HCEC 1CT (cell line): ENCODE results near the gene IL21R.
"Not testable (repeated sequence)": the region's sequence is repeated elsewhere in the genome, so short reads cannot be mapped to it uniquely, and the experiment has no call there.

ENCODE experiments used
- DNase-seq: peaks from one replicate; pipeline ENCODE4 v3.0.0-alpha.2; 2017

Gene IL21R

DNA sequence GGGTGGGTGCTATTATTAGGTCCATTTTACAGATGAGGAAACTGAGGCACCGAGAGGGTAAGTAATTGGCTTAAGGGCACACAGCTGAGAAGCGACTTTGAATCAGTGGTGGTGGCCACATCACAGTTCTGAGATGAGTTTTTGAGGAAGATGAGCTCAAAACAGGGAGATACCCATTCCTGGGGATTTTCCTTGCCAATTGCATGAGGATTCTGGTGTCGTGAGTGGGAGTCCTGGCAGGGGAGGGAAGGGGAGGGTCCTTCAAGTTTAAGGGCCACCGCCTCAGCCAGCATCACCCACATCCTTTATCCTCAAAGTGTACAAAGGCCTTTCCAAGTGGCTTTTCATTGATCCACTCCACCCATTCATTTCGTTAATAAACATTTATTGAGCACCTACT, 45.3 kb downstream of the IL21R start:
- no peak for DNase-seq

DNA sequence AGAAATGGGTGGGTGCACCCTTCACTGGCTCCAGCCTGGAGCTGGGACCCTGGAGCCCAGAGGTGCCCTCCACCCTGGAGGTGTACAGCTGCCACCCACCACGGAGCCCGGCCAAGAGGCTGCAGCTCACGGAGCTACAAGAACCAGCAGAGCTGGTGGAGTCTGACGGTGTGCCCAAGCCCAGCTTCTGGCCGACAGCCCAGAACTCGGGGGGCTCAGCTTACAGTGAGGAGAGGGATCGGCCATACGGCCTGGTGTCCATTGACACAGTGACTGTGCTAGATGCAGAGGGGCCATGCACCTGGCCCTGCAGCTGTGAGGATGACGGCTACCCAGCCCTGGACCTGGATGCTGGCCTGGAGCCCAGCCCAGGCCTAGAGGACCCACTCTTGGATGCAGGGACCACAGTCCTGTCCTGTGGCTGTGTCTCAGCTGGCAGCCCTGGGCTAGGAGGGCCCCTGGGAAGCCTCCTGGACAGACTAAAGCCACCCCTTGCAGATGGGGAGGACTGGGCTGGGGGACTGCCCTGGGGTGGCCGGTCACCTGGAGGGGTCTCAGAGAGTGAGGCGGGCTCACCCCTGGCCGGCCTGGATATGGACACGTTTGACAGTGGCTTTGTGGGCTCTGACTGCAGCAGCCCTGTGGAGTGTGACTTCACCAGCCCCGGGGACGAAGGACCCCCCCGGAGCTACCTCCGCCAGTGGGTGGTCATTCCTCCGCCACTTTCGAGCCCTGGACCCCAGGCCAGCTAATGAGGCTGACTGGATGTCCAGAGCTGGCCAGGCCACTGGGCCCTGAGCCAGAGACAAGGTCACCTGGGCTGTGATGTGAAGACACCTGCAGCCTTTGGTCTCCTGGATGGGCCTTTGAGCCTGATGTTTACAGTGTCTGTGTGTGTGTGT, 46.8 kb downstream of the IL21R start:
- DNase-seq: no peak

DNA sequence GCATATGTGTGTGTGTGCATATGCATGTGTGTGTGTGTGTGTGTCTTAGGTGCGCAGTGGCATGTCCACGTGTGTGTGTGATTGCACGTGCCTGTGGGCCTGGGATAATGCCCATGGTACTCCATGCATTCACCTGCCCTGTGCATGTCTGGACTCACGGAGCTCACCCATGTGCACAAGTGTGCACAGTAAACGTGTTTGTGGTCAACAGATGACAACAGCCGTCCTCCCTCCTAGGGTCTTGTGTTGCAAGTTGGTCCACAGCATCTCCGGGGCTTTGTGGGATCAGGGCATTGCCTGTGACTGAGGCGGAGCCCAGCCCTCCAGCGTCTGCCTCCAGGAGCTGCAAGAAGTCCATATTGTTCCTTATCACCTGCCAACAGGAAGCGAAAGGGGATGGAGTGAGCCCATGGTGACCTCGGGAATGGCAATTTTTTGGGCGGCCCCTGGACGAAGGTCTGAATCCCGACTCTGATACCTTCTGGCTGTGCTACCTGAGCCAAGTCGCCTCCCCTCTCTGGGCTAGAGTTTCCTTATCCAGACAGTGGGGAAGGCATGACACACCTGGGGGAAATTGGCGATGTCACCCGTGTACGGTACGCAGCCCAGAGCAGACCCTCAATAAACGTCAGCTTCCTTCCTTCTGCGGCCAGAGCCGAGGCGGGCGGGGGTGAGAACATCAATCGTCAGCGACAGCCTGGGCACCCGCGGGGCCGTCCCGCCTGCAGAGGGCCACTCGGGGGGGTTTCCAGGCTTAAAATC, 47.6 kb downstream of the IL21R start:
- DNase-seq: no peak

DNA sequence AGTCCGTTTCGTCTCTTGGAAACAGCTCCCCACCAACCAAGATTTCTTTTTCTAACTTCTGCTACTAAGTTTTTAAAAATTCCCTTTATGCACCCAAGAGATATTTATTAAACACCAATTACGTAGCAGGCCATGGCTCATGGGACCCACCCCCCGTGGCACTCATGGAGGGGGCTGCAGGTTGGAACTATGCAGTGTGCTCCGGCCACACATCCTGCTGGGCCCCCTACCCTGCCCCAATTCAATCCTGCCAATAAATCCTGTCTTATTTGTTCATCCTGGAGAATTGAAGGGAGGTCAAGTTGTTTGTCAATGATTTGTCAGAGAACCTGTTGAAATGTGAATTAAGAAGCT, 48.2 kb downstream of the IL21R start:
- no peak for DNase-seq

DNA sequence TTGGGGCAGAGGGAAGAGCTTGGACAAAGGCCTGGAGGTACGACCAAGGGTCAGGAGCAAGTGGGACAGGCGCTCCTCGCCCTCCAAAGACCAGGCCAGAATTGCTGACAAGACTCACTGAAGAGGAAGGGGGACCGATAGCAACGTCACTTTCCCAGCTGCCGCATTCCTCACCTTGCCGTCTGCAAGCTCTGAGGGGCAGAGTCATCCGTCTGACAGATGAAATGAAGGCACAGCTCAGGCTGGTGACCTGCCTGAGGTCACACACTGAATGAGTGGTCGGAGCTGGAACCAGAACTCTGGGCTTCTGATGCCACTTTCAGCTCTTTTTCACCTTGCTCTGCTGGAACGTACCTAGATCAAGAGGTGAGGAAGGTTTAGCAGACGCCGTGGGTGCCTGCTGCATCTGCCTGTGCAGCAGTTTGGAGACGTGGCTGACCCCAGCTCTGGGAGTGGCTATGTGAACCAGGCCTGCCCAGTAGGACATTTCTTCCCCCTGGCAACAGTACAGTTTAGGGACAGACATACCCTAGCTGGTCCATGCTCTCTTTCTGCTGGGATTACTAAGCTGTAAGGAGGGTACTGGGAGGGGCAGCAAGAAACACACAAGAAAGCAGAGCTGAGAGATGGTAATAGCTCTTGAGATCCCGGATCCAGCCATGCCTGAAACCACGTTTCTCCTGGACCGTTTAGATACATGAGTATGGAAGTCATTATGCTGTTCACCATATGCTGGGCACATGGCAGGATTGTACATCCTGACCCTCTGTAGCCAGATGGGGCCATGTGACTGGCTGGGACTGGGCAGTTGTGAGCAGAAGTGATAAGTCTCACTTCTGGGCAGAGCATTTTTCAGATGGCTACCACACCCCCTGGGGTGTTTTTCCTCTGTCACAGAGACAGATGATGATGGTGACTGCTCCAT, 50.9 kb downstream of the IL21R start:
- DNase-seq: no peak

DNA sequence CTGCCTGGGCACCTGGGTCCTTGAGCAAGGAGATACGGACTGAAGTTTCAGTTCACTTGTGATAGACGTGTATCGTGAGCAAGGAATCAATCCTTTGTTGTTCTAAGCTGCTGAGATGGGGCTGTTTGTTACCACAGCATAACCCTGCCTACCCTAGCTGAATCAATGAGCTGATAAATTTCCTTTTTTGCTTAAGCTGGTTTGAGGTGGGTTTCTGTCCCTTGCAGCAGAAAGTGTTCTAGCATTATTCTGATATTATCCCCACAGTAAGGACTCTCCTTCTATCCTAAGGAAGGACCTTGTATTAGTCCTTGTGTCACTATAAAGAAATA, 51.5 kb downstream of the IL21R start:
- no peak for DNase-seq

DNA sequence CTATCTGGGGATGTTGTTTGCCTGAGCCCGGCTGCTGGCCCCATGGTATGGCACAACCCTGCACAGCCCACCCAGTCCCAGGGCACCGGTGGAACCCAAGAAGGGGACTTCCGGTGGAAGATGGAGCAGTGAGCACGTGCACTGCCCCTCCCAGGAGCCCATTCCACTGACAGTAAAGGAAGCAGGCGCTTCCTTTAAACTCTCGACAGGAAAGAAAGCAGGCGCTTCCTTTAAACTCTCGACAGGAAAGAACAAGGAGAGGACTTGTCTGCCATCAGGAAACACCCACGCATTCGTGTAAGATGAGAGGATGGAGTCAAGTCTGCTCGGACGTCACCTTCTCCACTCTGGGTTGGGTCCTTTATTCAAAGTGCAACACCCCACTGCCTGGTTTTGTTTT, 53.7 kb downstream of the IL21R start:
- no peak for DNase-seq

- DNase-seq: not testable (repeated sequence)
These were observed 55.6 kb downstream of the IL21R start for GRCh38 chr16:27457605-27457900.

GRCh38 chr16:27458258-27458657, 56.3 kb downstream of the IL21R start:
- DNase-seq: no peak

GRCh38 chr16:27458987-27459688, 57.2 kb downstream of the IL21R start:
- no peak for DNase-seq

- no peak for DNase-seq
These were observed 58.2 kb downstream of the IL21R start for GRCh38 chr16:27460213-27460612.

DNA sequence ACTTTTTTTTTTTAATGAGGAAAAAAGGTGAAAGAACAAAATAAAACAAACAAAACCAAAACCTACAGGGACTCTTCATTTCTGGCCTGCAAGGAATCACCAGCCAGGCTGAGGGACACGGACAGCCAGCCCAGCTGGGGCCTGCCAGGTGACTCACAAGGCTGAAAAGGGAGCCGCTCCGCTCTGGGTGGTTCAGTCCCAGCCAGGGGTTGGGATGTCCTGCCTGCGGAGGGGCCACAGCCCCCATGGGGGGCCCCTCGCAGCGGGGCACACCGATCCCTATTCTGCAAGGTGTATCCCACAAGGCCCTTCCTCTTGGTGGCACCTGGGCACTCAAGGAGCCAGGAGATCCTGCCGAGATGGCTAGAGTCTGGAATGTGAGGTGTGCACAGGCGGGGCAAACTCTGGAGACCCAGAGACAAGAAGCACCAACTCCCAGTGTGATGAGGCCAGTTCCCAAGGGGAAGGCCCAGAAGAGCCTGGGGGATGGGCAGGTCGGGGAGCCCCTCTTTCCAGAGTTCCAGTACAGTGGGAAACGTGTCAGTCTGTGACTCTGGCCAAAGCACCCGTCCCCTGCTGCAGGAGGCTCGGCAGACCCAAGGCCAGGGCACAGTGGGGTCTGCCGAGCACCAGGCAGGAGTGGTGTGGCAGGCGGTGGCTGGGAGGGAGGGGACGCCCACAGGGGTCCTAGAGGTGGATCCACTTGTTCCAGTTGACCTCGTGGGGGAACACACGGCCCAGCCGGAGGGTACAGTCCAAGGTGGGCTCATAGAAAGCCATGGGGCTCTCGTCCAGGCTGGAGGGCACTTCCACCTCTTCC, 58.9 kb downstream of the IL21R start:
- no peak for DNase-seq

- no peak for DNase-seq
These were observed 59.7 kb downstream of the IL21R start for GRCh38 chr16:27461483-27462171.

GRCh38 chr16:27462200-27462845, 60.3 kb downstream of the IL21R start:
- DNase-seq: no peak

DNA sequence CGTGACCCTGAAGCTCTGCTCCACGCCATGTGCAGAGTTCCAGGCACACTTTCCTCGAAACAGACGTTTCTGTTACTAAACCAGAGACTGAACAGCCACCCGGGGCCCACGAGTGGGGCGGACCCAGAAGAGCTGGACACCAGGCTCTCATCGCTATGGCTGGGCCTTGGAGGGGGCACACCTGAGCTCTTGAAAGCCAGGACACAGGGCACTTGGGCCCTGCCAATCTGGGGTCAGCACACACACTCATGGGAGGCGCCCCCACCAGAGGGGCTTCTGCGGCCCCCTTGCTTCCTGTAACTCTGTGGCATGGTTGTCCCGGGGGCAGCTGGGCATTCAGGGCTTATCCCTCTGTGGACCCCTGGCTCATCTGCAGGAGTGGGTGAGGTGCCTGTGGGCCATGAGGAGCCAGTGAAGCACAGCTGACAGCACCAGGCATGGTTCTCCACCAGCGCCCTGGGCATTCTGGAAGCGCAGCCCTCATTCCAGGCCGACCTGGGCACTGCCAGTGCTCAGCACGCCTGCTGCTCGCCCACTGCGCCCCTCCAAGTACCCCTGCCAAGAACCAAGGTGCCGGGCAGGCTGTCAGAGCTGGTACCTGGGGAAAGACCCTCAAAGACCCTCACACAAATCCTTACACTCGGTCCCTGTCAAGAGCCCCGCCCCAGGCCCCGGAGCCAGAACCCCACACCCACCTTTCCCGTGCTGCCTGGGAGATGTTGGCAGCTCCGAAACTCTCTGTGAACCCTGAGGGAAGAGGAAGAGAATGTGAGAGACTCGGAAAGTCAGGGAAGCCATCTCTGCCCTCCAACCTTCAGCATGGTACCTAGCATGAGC, 61.1 kb downstream of the IL21R start:
- DNase-seq: no peak

DNA sequence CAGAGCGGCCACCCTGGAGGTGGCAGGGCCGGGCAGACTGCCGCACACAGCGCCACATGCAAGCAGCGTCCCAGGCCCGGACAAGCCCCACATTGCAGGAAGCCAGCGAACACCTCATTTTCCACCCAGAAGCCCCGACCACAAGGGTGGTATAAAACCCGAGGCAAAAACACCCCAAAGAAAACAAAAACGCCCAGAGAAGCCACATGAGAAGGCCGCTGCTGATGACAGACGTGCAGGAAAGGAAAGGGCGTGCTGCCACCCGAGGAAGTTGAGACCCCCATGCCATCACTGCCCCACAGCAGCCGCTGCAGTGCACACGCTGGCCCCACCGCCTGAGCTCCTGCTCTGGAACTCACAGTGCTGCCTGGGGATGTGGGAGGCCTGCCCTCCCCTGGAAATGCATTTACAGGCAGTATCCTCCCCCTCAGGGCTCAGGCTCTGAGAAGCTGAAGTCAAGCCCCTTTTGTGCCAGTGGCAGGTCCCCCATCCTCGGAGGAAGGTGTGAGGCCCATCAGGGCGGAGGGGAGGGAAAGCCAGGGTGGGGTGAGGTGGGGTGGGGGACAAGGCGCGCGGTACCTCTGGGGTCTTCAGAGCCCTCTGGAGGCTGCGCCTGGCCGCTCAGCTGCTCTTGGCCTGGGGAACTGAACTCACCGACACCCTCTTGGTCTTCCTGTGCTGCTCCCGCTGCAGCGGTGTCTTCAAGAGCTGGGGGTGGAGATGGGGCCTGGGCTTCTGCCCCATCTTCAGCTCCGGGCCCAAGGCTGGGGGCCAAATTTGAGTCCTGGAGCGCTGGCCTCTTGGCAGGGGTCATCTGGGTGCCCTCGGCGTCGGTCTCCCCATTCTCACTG, 62.0 kb downstream of the IL21R start:
- no peak for DNase-seq

DNA sequence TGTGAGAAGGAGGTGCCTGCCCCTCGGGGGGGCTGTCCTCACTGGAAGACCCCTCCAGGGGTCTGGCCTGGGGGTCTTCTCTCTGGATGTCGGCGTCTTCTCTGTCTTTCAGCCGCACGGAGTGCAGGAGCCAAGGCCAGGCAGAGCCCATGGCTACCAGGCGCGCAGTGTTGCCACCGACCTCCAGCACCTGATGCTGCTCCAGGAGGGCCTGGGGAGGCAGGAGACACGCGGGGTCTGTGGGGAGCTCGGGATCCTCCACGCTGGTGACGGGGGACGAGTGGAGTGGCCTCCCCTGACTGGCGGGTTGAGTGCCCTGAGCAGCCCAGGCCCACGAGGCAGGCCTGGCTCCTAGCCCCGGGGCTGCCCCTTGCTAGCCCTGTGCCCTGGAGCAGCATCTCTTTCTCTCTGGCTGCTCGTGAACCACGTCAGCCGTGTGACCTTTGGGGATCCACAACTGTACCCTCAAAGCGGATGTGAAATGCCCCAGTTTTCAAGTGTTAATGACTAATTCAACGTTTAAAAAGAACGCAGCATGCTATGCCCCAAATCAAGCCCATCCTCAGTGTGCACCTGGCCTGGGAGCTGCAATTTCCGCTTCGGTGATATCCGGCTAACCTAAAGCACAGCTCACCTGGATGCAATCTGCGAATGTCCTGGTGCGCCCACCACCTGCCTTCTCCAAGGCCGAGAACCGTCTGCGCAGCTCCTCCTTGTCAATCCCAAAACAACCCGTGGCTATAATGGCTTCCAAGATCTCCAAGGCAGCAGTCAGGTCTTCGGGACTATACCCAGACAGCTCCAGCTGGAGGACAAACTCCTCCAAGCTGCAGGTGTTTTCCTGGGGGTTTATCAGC, 62.9 kb downstream of the IL21R start:
- no peak for DNase-seq

- DNase-seq: no peak
These were observed 63.5 kb downstream of the IL21R start for GRCh38 chr16:27465483-27465879.
